Left kidney (tissue), 2 donors: ENCODE results near the gene EHD2. TPM values are rescaled to one million over a fixed set of nuclear protein-coding genes. Genes with fewer than 3 reads are reported as not detected.
A peak's percentile ranks its signal among the peaks of the same experiment; 100 is the strongest.
"Not testable (repeated sequence)": the region's sequence is repeated elsewhere in the genome, so short reads cannot be mapped to it uniquely, and the experiment has no call there.

Experiments
- DNase-seq: peaks from one replicate; pipeline ENCODE4 v3.0.0-alpha.2; 2013
- polyA plus RNA-seq: library from polyadenylated mRNA; unstranded; fragments of 120-200 nt; gene quantifications from one replicate; pipeline ENCODE4 v1.2.1, GENCODE V29; 2013; ENCODE audit not compliant: insufficient read length

EHD2 gene
- polyA plus RNA-seq, 1 donor: 27.4 TPM

GRCh38 chr19:47768604-47769003, 55.4 kb downstream of the EHD2 start:
- no peak for DNase-seq

DNA sequence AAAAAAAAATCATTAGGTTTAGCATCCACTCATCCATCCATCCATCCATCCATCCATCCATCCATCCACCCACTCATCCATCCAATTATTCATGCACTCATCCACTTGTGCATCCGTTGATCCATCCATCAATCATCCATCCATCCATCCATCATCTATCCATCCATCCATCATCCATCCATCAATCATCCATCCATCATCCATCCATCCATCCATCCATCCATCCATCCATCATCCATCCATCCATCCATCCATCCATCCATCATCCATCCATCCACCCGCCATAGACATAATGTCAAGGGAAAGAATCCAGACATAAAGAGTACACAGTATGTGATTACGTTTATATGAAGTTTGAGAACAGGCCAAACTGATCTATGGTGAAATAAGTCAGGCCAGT, 56.3 kb downstream of the EHD2 start:
- no peak for DNase-seq

DNA sequence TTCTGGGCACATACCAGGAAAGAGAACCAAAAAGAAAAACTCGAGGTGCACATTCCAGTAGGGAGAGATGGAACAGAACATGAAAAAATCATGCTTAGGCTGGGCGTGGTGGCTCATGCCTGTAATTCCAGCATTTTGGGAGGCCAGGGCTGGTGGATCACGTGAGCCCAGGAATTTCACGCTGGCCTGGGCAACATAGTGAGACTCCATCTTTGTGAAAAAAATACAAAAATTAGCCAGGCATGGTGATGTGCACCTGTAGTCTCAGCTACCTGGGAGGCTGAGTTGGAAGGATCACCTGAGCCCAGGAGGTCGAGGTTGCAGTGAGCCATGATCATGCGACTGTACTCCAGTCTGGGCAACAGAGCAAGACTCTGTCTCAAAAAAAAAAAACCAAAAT, 58.1 kb downstream of the EHD2 start:
- DNase-seq: not testable (repeated sequence)

- no peak for DNase-seq
These were observed 63.3 kb downstream of the EHD2 start for GRCh38 chr19:47776568-47776967.

GRCh38 chr19:47777245-47778048, 64.2 kb downstream of the EHD2 start:
- DNase-seq: not testable (repeated sequence)

- DNase-seq: peak; percentile 84
These were observed 65.1 kb downstream of the EHD2 start, which contains the start of gene SELENOW for GRCh38 chr19:47778049-47778953. Gene SELENOW, plus strand, starts transcription at chr19:47778703. Its CDS starts 83 bp downstream, at chr19:47778786.

DNA sequence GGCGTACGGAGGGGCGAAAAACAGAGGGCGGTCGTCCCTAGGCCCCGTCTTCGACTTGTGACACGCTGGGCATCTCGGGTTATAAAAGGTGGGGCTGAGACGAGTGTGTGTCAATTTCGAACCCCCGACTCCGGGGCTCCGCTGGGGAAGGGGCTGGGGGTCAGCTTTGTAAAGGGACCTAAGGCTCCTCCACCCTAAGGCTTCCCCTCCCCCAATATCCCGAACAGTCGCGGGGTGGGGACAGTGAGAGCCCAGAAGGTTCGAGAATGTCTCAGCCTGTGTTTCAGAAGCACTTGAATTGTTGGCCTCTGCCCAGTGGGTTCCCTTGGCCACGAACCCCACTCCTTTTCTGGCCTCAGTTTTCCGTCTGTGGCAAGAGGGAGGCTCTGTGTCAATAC, 65.7 kb downstream of the EHD2 start:
- no peak for DNase-seq

- DNase-seq: no peak
These were observed 66.4 kb downstream of the EHD2 start for GRCh38 chr19:47779524-47780214.

GRCh38 chr19:47780215-47780551, 67.0 kb downstream of the EHD2 start:
- DNase-seq: no peak

DNA sequence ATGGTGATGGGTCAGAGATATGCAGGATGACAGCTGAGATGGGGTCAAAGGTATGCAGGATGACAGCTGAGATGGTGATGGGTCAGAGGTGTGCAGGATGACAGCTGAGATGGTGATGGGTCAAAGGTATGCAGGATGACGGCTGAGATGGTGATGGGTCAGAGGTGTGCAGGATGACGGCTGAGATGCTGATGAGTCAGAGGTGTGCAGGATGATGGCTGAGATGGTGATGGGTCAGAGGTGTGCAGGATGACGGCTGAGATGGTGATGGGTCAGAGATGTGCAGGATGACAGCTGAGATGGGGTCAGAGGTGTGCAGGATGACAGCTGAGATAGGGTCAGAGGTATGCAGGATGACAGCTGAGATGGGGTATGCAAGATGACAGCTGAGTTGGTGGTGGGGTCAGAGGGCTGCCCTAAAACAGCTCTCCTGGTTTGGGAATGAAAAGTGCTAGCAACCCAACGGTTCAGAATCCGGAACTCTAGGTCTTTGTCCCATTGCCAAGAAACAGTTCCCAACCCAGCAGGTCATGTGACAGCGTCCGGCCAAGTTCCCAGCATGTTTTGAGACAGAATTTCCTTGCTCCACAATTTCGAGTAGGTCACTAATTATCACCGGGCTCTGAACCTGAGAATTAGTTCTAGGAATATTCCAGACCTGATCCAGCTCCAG, 68.5 kb downstream of the EHD2 start:
- DNase-seq: no peak

DNA sequence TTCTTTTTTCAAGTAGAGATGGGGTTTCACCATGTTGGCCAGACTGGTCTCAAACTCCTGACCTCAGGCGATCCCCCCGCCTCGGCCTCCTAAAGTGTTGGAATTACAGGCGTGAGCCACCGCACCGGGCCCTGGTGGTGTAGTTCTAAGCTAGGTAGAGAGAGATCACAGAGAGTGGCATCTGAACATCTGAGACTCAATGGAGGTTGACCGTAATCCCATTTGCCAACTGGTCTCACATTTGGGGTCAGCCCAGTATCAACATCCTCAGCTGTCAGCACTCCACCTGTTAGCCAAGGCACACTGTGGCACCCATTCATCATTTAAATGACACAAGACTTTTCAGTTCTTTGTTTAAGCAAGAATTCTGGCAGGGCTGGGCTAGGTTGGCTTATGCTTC, 73.3 kb downstream of the EHD2 start:
- no peak for DNase-seq

DNA sequence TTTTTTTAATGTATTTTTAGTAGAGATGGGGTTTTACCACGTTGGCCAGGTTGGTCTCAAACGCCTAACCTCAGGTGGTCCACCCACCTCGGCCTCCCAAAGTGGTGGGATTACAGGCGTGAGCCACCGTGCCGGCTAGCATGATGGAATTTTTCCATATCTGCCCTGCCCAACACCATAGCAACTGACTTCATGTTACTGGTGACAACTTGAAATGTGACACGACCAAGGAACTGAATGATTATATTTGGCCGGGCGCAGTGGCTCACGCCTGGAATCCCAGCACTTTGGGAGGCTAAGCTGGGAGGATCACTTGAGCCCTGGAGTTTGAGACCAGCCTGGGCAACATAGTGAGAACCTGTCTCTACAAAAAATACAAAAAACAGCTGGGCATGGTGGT, 74.1 kb downstream of the EHD2 start:
- not testable (repeated sequence) for DNase-seq

GRCh38 chr19:47789811-47790210, 76.6 kb downstream of the EHD2 start:
- not testable (repeated sequence) for DNase-seq

- DNase-seq: no peak
These were observed 77.2 kb downstream of the EHD2 start for GRCh38 chr19:47790398-47790814.

- DNase-seq: no peak
These were observed 79.4 kb downstream of the EHD2 start for GRCh38 chr19:47792616-47793015.

Other genes starting within 250 kb of the EHD2 start
- 0.13 TPM for gene SLC8A2, start 241.5 kb upstream of the EHD2 start, polyA plus RNA-seq
- gene KPTN, start 229.2 kb upstream of the EHD2 start, polyA plus RNA-seq: 14.4 TPM
- gene NAPA, start 198.4 kb upstream of the EHD2 start, polyA plus RNA-seq: 150 TPM
- gene ZNF541, start 140.3 kb upstream of the EHD2 start, polyA plus RNA-seq: 0.27 TPM
- 13.0 TPM for gene BICRA, start 104.3 kb upstream of the EHD2 start, polyA plus RNA-seq
- gene NOP53, start 32.1 kb downstream of the EHD2 start, polyA plus RNA-seq: 316 TPM
- gene SELENOW, start 65.3 kb downstream of the EHD2 start, polyA plus RNA-seq: 110 TPM
- gene TPRX1, start 91.1 kb downstream of the EHD2 start, polyA plus RNA-seq: not detected
- gene CRX, start 108.5 kb downstream of the EHD2 start, polyA plus RNA-seq: 0.15 TPM
- gene TPRX2, start 145.8 kb downstream of the EHD2 start, polyA plus RNA-seq: not detected
- 0.18 TPM for gene SULT2A1, start 172.9 kb downstream of the EHD2 start, polyA plus RNA-seq